PC-3 (cell line): Measurements from ENCODE around the gene PRKCE. TPM values are rescaled to one million over a fixed set of nuclear protein-coding genes. Genes with fewer than 3 reads are reported as not detected.

Experiments used
- ATAC-seq: fragments of 200-7000 bp; cut with Tn5 transposase; 2 replicates; pipeline ENCODE4 v1.9.1; 2020; ENCODE audit warnings: mild to moderate bottlenecking, moderate library complexity
- BruUV-seq: library from RNA; stranded (reverse); fragments of 400-500 nt; replicated peaks from 2 replicates; lab custom pipeline; 2021; lab: Mats Ljungman, UMichigan
- CTCF ChIA-PET: fragments of 300-600 bp; sonication (Branson Sonifier 250); formaldehyde crosslinking; loops from one replicate; lab custom pipeline; 2022; ENCODE audit warnings: antibody characterized with exemption; lab: Charles Lee
- POLR2A ChIA-PET: fragments of 300-600 bp; sonication (Branson Sonifier 250); formaldehyde crosslinking; loops from one replicate; lab custom pipeline; 2022; ENCODE audit warnings: antibody characterized with exemption; ENCODE audit not compliant: unreplicated experiment; lab: Charles Lee
- DNase-seq: peaks from one replicate; pipeline ENCODE4 v3.0.0-alpha.2; 2015
- H2AFZ ChIP-seq: fragments of 300-600 bp; sonication (generic); 2 replicates; pipeline ENCODE4 v1.6.0; 2016; ENCODE audit warnings: antibody characterized with exemption, low read length
- H3F3A ChIP-seq: fragments of 300-600 bp; sonication (generic); one replicate; pipeline ENCODE4 v1.6.0; 2017; ENCODE audit warnings: antibody characterized with exemption, low read length, control low read depth, mild to moderate bottlenecking; ENCODE audit not compliant: unreplicated experiment
- H3K27ac ChIP-seq: fragments of 300-600 bp; sonication (generic); 2 replicates; pipeline ENCODE4 v1.5.1; 2016; ENCODE audit warnings: mild to moderate bottlenecking, low read length
- H3K27me3 ChIP-seq: fragments of 300-600 bp; sonication (generic); 2 replicates; pipeline ENCODE4 v1.6.1; 2016; ENCODE audit warnings: low read length, mixed read lengths
- H3K36me3 ChIP-seq: fragments of 300-600 bp; sonication (generic); 2 replicates; pipeline ENCODE4 v1.6.1; 2016; ENCODE audit warnings: low read depth, mixed run types, low read length, mixed read lengths
- H3K4me1 ChIP-seq: fragments of 300-600 bp; sonication (generic); 2 replicates; pipeline ENCODE4 v1.5.1; 2016; ENCODE audit warnings: low read length; ENCODE audit not compliant: insufficient read depth
- H3K4me2 ChIP-seq: fragments of 300-600 bp; sonication (generic); 2 replicates; pipeline ENCODE4 v1.6.0; 2016; ENCODE audit warnings: low read length
- H3K4me3 ChIP-seq: fragments of 300-600 bp; sonication (generic); 2 replicates; pipeline ENCODE4 v1.5.1; 2016; ENCODE audit warnings: mild to moderate bottlenecking, low read length, mixed read lengths
- H3K79me2 ChIP-seq: fragments of 300-600 bp; sonication (generic); 2 replicates; pipeline ENCODE4 v1.6.1; 2017; ENCODE audit warnings: low read length, mixed read lengths
- H3K9ac ChIP-seq: fragments of 300-600 bp; sonication (generic); 2 replicates; pipeline ENCODE4 v1.6.0; 2016; ENCODE audit warnings: mild to moderate bottlenecking, low read length
- H3K9me2 ChIP-seq: fragments of 300-600 bp; sonication (generic); replicated peaks from 2 replicates; pipeline ENCODE4 v1.6.1; 2016; ENCODE audit warnings: mixed run types, low read length, mixed read lengths
- H3K9me3 ChIP-seq: fragments of 300-600 bp; sonication (generic); 2 replicates; pipeline ENCODE4 v1.6.1; 2016; ENCODE audit warnings: low read length, mixed read lengths
- H4K20me1 ChIP-seq: fragments of 300-600 bp; sonication (generic); 2 replicates; pipeline ENCODE4 v1.6.1; 2016; ENCODE audit warnings: low read length, mixed read lengths
- EZH2 ChIP-seq: fragments of 300-600 bp; sonication (generic); IDR thresholded peaks from one replicate; pipeline ENCODE4 v1.6.1; 2017; ENCODE audit warnings: antibody characterized with exemption, mild to moderate bottlenecking, low read length; ENCODE audit not compliant: unreplicated experiment
- EZH2phosphoT487 ChIP-seq: fragments of 300-600 bp; sonication (generic); IDR thresholded peaks from 2 replicates; pipeline ENCODE4 v1.6.1; 2018; ENCODE audit warnings: mild to moderate bottlenecking, antibody characterized with exemption, low read length, borderline replicate concordance
- intact Hi-C: fragments of 100-400 bp; cut with micrococcal nuclease; formaldehyde crosslinking; loops from 2 replicates; pipeline ENCODE4 v1.9.0; 2023
- total RNA-seq: library from RNA; depleted of rRNA; stranded (reverse); fragments of >200 nt; gene quantifications from 2 replicates; pipeline ENCODE4 v1.2.3, GENCODE V29; 2014
- TF ChIP-seq, protein P1 (sequence below): fragments of 300-600 bp; sonication (generic); conservative IDR thresholded peaks from 2 replicates; pipeline ENCODE4 v1.5.1; 2017; ENCODE audit warnings: antibody characterized with exemption, low read depth, mild to moderate bottlenecking, low read length

Gene PRKCE
- total RNA-seq, 1 experiment from 2014 or later = 7.0 TPM

DNA sequence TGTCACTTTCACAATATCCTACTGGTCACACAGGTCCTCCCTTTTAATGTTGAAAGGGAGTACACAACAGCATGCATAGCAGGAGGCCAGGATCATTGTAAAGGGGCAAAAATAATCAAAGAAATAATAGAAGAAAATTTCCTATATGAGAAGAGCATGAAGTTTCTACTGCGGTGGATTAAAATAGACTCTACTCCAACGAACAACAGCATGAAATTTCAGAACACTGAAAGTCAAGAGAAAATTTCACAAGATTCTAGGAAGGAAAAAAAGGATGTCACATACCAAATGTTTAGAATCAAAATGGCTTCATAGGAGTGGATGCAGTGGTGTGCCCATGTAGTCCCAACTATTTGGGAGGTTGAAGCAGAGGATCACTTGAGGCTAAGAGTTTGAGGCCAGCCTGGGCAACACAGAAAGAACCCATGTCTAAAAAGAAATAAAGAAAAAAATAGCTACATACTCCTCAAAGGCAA, 573.7 kb downstream of the PRKCE start:
- H3K27me3 ChIP-seq = no peaks in the 10 kb centered on the region
- H3K4me3 ChIP-seq = no peak overlapping the region
- intact Hi-C loops = no loop called here
- ChIA-PET CTCF (no interaction called here), POLR2A (interaction anchor here (0.6 kb wide), 1 partner anchor 60 kb away, joined by 3 read pairs; no protein-coding TSS in a partner anchor)
- no peaks in the 10 kb centered on the region for H3K9me2 ChIP-seq
- H3K9ac ChIP-seq = peak overlapping the region; percentile 71
- no peaks in the 10 kb centered on the region for H3K79me2 ChIP-seq
- H3K9me3 ChIP-seq = no peaks in the 10 kb centered on the region
- peak; percentile 75 for ATAC-seq
- peaks cover 34% of the 10 kb centered on the region for H3K4me1 ChIP-seq
- H3K36me3 ChIP-seq = no peaks in the 10 kb centered on the region
- no peak for DNase-seq
- no TSS peak for BruUV-seq
- peak overlapping the region; percentile 48 for H3K4me2 ChIP-seq
- H2AFZ ChIP-seq = no peak overlapping the region; the same call in 1 of the 2 replicates
- no peaks in the 10 kb centered on the region for H4K20me1 ChIP-seq
- TF ChIP-seq EZH2 = no peak
- TF ChIP-seq EZH2phosphoT487 = no peak
- TF ChIP-seq, protein P1, sequence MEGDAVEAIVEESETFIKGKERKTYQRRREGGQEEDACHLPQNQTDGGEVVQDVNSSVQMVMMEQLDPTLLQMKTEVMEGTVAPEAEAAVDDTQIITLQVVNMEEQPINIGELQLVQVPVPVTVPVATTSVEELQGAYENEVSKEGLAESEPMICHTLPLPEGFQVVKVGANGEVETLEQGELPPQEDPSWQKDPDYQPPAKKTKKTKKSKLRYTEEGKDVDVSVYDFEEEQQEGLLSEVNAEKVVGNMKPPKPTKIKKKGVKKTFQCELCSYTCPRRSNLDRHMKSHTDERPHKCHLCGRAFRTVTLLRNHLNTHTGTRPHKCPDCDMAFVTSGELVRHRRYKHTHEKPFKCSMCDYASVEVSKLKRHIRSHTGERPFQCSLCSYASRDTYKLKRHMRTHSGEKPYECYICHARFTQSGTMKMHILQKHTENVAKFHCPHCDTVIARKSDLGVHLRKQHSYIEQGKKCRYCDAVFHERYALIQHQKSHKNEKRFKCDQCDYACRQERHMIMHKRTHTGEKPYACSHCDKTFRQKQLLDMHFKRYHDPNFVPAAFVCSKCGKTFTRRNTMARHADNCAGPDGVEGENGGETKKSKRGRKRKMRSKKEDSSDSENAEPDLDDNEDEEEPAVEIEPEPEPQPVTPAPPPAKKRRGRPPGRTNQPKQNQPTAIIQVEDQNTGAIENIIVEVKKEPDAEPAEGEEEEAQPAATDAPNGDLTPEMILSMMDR = no peak
- H3F3A ChIP-seq = no peaks in the 10 kb centered on the region
- H3K27ac ChIP-seq = peak overlapping the region; percentile 95

DNA sequence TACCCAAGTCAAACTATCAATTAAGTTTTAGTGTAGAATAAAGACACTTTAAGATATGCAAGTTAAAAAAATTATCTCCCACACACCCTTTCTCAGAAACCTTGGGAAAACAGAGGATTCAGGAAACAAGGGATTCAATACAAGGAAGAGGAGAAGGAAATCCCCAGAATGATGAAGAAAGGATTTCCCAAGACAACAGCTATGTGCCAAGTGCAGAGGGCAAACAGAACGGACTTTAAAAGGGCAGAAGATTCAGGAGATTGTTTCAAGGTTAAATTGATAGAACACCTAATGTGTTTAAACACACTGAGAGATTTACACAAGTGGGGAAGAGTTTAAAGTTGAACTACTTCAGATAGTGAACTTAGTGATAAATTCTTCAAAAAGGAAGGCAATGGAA, 574.3 kb downstream of the PRKCE start:
- no peaks in the 10 kb centered on the region for H4K20me1 ChIP-seq
- intact Hi-C loops = no loop called here
- POLR2A ChIA-PET = no interaction called here
- H3K9me2 ChIP-seq = no peaks in the 10 kb centered on the region
- no peak for ATAC-seq
- H3K27me3 ChIP-seq = no peaks in the 10 kb centered on the region
- no peak overlapping the region for H3K4me2 ChIP-seq
- H3K36me3 ChIP-seq = no peaks in the 10 kb centered on the region
- peaks cover 38% of the 10 kb centered on the region for H3K4me1 ChIP-seq
- H3K79me2 ChIP-seq = no peaks in the 10 kb centered on the region
- no peaks in the 10 kb centered on the region for H3F3A ChIP-seq
- H3K9ac ChIP-seq = peak overlapping the region; percentile 71
- no TSS peak for BruUV-seq
- H3K27ac ChIP-seq = peak overlapping the region; percentile 95
- TF ChIP-seq EZH2 (no peak), EZH2phosphoT487 (no peak)
- TF ChIP-seq, protein P1 = no peak
- H2AFZ ChIP-seq = no peak overlapping the region
- no peaks in the 10 kb centered on the region for H3K9me3 ChIP-seq
- DNase-seq = no peak
- CTCF ChIA-PET = no interaction called here
- H3K4me3 ChIP-seq = no peak overlapping the region

DNA sequence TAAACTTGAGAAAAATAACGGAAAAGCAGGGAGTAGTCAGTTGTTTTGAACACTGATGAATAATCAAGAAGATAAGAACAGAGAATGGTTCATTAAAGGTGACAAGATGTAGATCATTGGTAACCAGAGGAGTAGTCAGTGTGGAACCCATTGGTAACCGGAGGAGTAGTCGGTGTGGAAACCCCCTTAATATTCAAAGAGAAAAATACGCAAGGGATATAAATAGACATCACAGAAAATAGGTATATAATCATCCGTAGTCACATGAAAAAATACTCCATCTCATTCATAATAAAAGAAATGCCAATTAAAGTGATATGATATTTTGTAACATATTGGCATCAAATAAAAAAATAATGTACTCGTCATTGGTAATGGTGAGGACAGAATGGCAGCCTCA, 575.1 kb downstream of the PRKCE start:
- Histone ChIP-seq H3K36me3 (no peaks in the 10 kb centered on the region), H3F3A (no peaks in the 10 kb centered on the region), H3K9ac (no peak overlapping the region), H3K4me1 (peaks cover 39% of the 10 kb centered on the region), H2AFZ (no peak overlapping the region), H3K4me3 (no peak overlapping the region), H3K27me3 (no peaks in the 10 kb centered on the region), H3K27ac (no peak overlapping the region), H3K9me3 (no peaks in the 10 kb centered on the region), H3K9me2 (no peaks in the 10 kb centered on the region), H4K20me1 (no peaks in the 10 kb centered on the region), H3K79me2 (no peaks in the 10 kb centered on the region), H3K4me2 (no peak overlapping the region)
- ATAC-seq = no peak
- intact Hi-C loops = no loop called here
- no TSS peak for BruUV-seq
- ChIA-PET CTCF (no interaction called here), POLR2A (no interaction called here)
- TF ChIP-seq, protein P1 = no peak
- TF ChIP-seq EZH2 (no peak), EZH2phosphoT487 (no peak)
- no peak for DNase-seq
